IPS-11a (cell line): ENCODE measurements around the gene SPATA31E1.

Experiments used
- H3K4me3 ChIP-seq: one replicate; pipeline ENCODE4 v1.5.1; 2013; ENCODE audit warnings: low read depth, low read length, control low read depth

SPATA31E1 gene

DNA sequence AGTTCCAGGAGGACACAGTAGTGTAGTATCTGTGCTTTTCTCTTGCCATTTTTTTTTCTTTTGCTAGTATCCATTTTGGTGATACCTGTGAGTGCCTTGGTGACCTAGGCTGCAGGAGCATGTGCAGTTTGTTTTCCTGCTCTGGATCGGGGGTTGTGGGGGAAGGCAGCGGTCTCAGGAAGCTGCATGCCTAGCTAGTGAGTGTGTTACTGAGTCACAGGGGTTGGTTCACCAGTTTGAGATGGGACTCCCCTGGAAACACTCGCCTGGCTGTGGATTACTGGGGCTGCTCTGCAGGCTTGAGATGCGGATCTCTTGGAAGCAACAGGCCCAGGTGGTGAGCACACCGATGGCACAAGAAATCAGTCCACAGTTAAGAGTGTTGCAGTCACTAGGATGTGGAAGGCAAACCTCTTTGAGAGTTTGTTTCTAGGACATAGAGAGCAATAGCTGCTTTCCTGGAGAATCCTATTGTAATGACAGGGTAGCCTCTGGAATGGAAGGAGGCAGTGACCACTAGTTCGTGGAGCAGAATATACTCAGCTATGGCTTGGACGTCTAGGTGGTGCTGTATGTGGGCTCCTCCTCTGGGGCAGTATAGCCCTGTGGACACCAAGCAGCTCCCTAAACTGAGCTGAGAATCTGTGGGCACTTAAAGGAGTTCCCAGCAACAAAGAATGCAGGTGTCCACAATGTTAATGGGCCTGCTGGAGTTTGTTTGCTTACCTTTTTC, 20.0 kb upstream of the SPATA31E1 start:
- no peak overlapping the region for H3K4me3 ChIP-seq

DNA sequence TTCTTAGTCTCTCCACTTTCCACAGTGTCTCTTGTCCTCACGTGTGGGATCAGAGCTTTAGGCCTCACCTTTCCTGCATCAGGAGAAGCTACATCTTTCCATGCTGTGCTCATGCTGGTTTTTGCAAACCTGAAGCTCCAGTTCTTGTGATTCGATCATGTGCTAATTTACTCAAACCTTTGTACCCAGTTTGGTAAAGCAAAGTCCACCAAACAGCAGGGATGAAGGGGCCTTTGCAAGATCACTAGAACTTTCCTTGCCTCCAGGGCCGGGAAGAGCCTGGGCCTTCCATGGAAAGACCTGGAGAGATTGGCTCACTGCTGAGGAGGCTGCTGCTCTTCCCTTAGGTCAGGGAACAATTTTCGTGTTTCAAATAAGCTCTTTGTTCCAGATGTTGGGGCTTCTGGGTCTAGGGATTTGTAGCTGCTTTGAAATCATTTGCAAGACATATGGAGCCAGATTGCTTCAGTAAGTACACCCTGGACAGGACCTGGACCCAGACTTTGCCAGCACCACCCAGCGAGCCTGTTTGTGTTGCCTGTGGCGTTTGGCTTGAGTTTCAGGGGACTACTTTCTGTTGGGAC, 18.7 kb upstream of the SPATA31E1 start:
- no peak overlapping the region for H3K4me3 ChIP-seq

- H3K4me3 ChIP-seq = no peak overlapping the region
Measured at GRCh38 chr9:87864915-87865314, 17.8 kb upstream of the SPATA31E1 start.

DNA sequence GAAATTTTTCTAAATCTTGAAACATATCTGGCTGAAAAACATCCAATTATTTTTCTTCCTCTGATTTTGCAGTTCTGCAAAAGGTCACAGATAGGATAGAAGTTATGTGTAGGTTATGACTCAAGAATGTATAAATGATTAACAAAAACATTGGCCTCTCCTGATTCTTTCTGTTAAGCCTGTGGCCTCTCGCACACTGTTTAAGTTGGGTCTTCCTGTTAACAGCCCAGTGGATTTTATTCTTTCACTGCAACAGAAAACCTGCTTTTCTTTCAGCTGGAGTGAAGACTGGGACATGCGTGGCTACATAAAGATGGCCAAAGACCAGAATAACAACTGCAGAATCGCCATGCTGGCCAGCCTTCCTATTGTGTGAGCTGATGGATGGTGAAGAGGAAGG, 17.1 kb upstream of the SPATA31E1 start:
- no peak overlapping the region for H3K4me3 ChIP-seq

DNA sequence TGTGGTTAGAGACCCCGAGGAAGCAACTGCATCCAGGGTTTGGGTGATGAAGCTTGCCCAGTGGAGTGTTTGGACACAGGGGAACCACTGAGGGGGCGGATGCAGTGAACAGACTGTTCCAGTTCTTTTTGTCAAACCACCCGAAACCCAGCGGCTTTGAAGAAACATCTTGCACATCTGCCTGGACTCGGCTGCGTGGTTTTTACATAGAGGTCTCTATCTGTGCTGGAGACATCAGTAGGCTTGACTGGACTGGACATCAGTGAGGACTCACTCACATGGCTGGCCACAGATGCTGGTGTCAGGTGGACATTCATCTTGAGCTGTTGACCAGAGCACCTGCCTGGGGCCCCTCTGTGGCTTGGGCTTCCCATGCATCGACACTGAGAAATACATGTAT, 15.3 kb upstream of the SPATA31E1 start:
- no peak overlapping the region for H3K4me3 ChIP-seq

DNA sequence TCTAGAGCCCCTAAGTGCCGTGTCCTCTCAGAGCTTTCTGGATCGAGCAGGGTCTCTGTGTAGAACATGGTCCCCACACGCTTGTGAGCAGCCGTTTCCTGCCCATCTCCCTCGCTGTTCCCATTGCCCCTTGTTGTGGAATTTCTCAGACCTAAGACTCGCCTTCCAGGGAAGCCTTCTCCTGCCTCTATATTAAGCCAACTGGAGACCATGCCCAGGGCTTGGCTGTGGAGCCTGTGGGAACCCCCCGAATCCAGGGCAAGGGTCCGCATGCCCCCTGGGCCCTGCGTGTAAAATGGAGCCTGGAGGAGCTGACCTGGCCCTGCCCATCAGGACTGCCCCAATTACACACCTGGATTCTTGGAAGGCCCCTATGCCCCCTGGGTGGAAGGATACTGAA, 14.5 kb upstream of the SPATA31E1 start:
- H3K4me3 ChIP-seq = no peak overlapping the region

DNA sequence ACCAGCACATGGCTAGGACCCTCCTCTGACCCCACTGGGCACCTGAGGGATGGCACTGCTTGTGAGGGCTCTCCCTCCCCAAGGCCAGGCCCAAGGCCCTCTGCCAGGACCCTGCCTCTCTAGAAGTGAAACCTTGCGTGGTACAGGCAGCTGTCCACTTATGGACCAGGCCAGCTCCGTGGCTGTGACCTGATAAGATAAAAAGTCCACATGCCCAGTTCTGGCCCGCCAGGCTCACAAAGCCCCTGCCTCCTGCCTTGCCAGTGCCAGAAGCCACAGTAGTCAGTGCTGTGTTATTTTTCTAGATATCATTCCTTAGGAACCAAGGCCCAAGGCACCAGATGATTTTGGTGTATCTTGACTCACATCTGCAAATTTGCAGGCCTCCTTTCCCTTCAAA, 14.0 kb upstream of the SPATA31E1 start:
- no peak overlapping the region for H3K4me3 ChIP-seq

GRCh38 chr9:87869082-87869481, 13.6 kb upstream of the SPATA31E1 start:
- H3K4me3 ChIP-seq = no peak overlapping the region

DNA sequence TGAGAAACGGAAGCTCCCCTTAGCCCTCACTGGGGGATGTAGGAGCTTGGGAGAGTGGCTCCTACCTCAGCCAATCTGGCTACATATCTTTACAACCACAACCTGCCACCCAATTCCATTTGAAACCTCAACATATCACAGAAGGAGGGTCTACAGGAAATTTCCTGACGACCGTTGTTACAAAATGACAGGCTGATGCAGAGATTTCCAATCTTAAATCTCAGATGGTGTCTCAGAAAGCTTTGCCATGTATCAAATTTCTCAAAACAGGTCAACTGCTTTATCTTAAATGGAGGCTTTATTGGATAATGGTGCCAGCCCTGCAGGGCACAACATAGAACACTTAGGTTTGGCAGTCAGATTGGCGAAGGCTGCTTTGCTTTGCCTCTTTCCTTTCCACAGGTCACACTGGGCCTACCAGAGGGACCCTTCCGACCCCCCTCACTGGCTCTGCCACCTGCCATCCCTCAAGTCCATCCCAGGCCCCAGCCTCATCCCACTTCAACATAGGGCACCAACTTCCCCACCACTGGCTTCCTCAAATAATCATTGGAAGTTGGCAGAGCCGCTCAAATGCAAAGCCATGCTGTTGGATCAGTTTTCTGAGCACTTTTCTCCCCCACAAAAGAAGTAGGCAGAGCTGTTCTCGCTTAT, 11.1 kb upstream of the SPATA31E1 start:
- H3K4me3 ChIP-seq = no peak overlapping the region

DNA sequence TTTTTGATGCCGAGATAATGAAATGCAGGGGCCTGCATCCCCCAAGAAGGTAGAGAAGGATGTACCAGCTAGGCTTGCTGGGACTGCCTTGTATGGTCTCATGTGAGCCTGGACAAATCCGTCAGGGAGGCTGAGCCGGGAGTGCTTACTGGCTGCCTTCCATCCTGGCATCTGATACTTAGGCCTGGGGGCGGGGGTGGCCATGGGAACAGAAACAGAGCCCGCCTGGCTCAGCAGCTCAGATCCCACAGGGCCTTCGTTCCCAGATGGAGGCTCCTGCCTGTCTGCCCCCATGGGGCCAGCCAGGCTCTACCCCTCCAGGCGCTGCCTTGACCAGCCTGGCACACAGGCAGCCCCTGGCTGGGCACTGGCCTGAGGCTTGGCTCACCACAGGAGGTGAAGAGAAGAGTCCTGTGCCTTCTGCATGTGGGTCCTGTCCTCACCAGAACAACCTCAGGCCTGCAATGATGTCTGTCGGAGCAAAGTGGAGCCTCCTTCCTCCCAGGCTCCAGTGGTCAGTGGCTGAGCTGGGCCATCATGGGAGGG, 10.5 kb upstream of the SPATA31E1 start:
- H3K4me3 ChIP-seq = no peak overlapping the region

DNA sequence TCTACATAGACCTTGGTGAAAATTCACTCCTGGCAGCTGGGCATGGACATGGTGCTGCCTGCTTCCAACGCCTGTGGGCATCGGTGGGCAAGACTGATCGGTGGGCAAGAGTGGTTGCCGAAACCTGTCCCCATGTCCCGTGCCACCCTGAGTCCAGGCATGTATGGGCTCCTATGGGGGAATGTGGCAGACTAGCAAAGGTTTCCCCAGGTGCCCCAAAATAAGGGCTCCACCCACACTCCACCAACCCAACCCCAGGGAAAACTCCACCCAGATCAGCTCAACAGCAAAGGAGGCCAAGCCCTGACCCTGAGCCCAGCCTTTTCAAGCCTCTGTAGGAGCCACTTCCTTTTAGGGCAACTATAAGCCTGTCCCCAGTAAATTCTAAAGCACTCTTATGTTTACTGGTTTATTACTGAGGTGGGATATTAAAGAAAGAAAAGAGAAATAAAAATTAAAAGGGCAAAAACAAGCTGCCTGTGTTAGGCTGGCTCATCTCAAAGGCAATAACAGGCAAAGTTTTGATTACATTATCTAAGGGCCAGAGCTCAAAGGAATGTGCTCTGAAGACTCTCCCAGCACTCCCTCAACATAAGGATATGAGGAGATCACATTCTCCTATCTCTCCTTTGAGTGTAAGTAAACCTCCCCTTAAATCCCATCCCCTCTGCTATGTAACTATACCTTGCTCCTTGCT, 8.9 kb upstream of the SPATA31E1 start:
- H3K4me3 ChIP-seq = no peak overlapping the region

- H3K4me3 ChIP-seq = no peak overlapping the region
Measured at GRCh38 chr9:87874304-87874623, 8.4 kb upstream of the SPATA31E1 start.

- H3K4me3 ChIP-seq = no peak overlapping the region
Measured at GRCh38 chr9:87875060-87875459, 7.6 kb upstream of the SPATA31E1 start.

GRCh38 chr9:87875831-87876545, 6.7 kb upstream of the SPATA31E1 start:
- no peak overlapping the region for H3K4me3 ChIP-seq

- no peak overlapping the region for H3K4me3 ChIP-seq
Measured at GRCh38 chr9:87876708-87877107, 6.0 kb upstream of the SPATA31E1 start.

GRCh38 chr9:87878989-87879511, 3.6 kb upstream of the SPATA31E1 start:
- H3K4me3 ChIP-seq = no peak overlapping the region

- H3K4me3 ChIP-seq = no peak overlapping the region
Measured at GRCh38 chr9:87880116-87880515, 2.6 kb upstream of the SPATA31E1 start.

GRCh38 chr9:87880683-87881082, 2.0 kb upstream of the SPATA31E1 start:
- H3K4me3 ChIP-seq = no peak overlapping the region

GRCh38 chr9:87883274-87883673, 597 bp downstream of the SPATA31E1 start:
- no peak overlapping the region for H3K4me3 ChIP-seq

- no peak overlapping the region for H3K4me3 ChIP-seq
Measured at GRCh38 chr9:87883990-87884389, 1.3 kb downstream of the SPATA31E1 start.
